ENCODE data around the gene ABCC8. TPM values are rescaled to one million over a fixed set of nuclear protein-coding genes. Genes with fewer than 3 reads are reported as not detected.
A peak's percentile ranks its signal among the peaks of the same experiment; 100 is the strongest.

Gene ABCC8
- total RNA-seq, 2 experiments from 2014 or later, result not detected

GRCh38 chr11:17513853-17514252 lies 37.2 kb upstream of the ABCC8 start:
- H3K4me1 Mint-ChIP-seq, result no peaks in the 10 kb centered on the region
- POLR2A ChIA-PET, result no interaction called here
- H3K27me3 Mint-ChIP-seq, result peaks cover 3% of the 10 kb centered on the region
- H3K27ac Mint-ChIP-seq, result no peak overlapping the region
- no peaks in the 10 kb centered on the region for H3K36me3 Mint-ChIP-seq (ENCODE audit: low read depth)
- no peak for DNase-seq
- no peak overlapping the region for H3K4me3 Mint-ChIP-seq
- no peaks in the 10 kb centered on the region for H3K9me3 Mint-ChIP-seq
- CTCF ChIA-PET, result interaction anchor here (1.1 to 2.3 kb wide), 3 partner anchors 9 to 131 kb away, joined by 4 to 5 read pairs (median 4); no protein-coding TSS in a partner anchor

- H3K27me3 Mint-ChIP-seq, result peaks cover 3% of the 10 kb centered on the region
- H3K27ac Mint-ChIP-seq, result no peak overlapping the region
- H3K4me3 Mint-ChIP-seq, result no peak overlapping the region
- no peaks in the 10 kb centered on the region for H3K9me3 Mint-ChIP-seq
- CTCF ChIA-PET, result interaction anchor here (0.7 to 1.2 kb wide), 3 partner anchors 8 to 56 kb away, joined by 3 read pairs; no protein-coding TSS in a partner anchor
- H3K4me1 Mint-ChIP-seq, result no peaks in the 10 kb centered on the region
- POLR2A ChIA-PET, result no interaction called here
- DNase-seq, result no peak
- H3K36me3 Mint-ChIP-seq (ENCODE audit: low read depth), result no peaks in the 10 kb centered on the region
Observed at GRCh38 chr11:17512101-17512500, 35.5 kb upstream of the ABCC8 start.

- Mint-ChIP-seq H3K4me1 (no peaks in the 10 kb centered on the region), H3K9me3 (no peaks in the 10 kb centered on the region), H3K27ac (no peak overlapping the region), H3K27me3 (peaks cover 3% of the 10 kb centered on the region), H3K4me3 (no peak overlapping the region), H3K36me3 (ENCODE audit: low read depth) (no peaks in the 10 kb centered on the region)
- DNase-seq, result no peak
- POLR2A ChIA-PET, result no interaction called here
- CTCF ChIA-PET, result interaction anchor here (0.7 to 1.2 kb wide), 3 partner anchors 9 to 55 kb away, joined by 3 read pairs; no protein-coding TSS in a partner anchor
Observed at GRCh38 chr11:17511571-17511970, 34.9 kb upstream of the ABCC8 start.

- Mint-ChIP-seq H3K27ac (no peak overlapping the region), H3K36me3 (ENCODE audit: low read depth) (no peaks in the 10 kb centered on the region), H3K27me3 (peaks cover 3% of the 10 kb centered on the region), H3K9me3 (no peaks in the 10 kb centered on the region), H3K4me1 (no peaks in the 10 kb centered on the region), H3K4me3 (no peak overlapping the region)
- no peak for DNase-seq
- POLR2A ChIA-PET, result no interaction called here
- CTCF ChIA-PET, result no interaction called here
Observed at GRCh38 chr11:17510507-17511206, 34.0 kb upstream of the ABCC8 start.

- no peaks in the 10 kb centered on the region for H3K36me3 Mint-ChIP-seq (ENCODE audit: low read depth)
- DNase-seq, result no peak
- H3K4me3 Mint-ChIP-seq, result no peak overlapping the region
- H3K4me1 Mint-ChIP-seq, result no peaks in the 10 kb centered on the region
- ChIA-PET CTCF (interaction anchor here (0.8 kb wide), 1 partner anchor 122 kb away, joined by 4 read pairs; no protein-coding TSS in a partner anchor), POLR2A (no interaction called here)
- no peak overlapping the region for H3K27ac Mint-ChIP-seq
- peaks cover 3% of the 10 kb centered on the region for H3K27me3 Mint-ChIP-seq
- no peaks in the 10 kb centered on the region for H3K9me3 Mint-ChIP-seq
Observed at GRCh38 chr11:17508791-17509190, 32.1 kb upstream of the ABCC8 start.

GRCh38 chr11:17508306-17508705 lies 31.7 kb upstream of the ABCC8 start:
- ChIA-PET CTCF (interaction anchor here (0.8 kb wide), 1 partner anchor 122 kb away, joined by 4 read pairs; no protein-coding TSS in a partner anchor), POLR2A (no interaction called here)
- Mint-ChIP-seq H3K27me3 (peaks cover 3% of the 10 kb centered on the region), H3K4me1 (no peaks in the 10 kb centered on the region), H3K9me3 (no peaks in the 10 kb centered on the region), H3K27ac (no peak overlapping the region), H3K36me3 (ENCODE audit: low read depth) (no peaks in the 10 kb centered on the region), H3K4me3 (no peak overlapping the region)
- no peak for DNase-seq

GRCh38 chr11:17507773-17508172 lies 31.1 kb upstream of the ABCC8 start:
- H3K4me3 Mint-ChIP-seq, result no peak overlapping the region
- no peak overlapping the region for H3K27ac Mint-ChIP-seq
- CTCF ChIA-PET, result interaction anchor here (1.0 kb wide), 1 partner anchor 20 kb away, joined by 3 read pairs; no protein-coding TSS in a partner anchor

GRCh38 chr11:17506942-17507341 lies 30.3 kb upstream of the ABCC8 start:
- no peak overlapping the region for H3K27ac Mint-ChIP-seq
- POLR2A ChIA-PET, result no interaction called here
- H3K4me1 Mint-ChIP-seq, result no peaks in the 10 kb centered on the region
- H3K4me3 Mint-ChIP-seq, result no peak overlapping the region
- DNase-seq, result no peak
- CTCF ChIA-PET, result interaction anchor here (1.0 to 1.4 kb wide), 2 partner anchors 21 to 123 kb away, joined by 3 to 5 read pairs; no protein-coding TSS in a partner anchor
- no peaks in the 10 kb centered on the region for H3K36me3 Mint-ChIP-seq (ENCODE audit: low read depth)
- H3K27me3 Mint-ChIP-seq, result peaks cover 3% of the 10 kb centered on the region
- no peaks in the 10 kb centered on the region for H3K9me3 Mint-ChIP-seq

More at GRCh38 chr11:17507773-17508172, 31.1 kb upstream of the ABCC8 start:
- Mint-ChIP-seq H3K4me1 (no peaks in the 10 kb centered on the region), H3K27me3 (peaks cover 3% of the 10 kb centered on the region), H3K36me3 (ENCODE audit: low read depth) (no peaks in the 10 kb centered on the region), H3K9me3 (no peaks in the 10 kb centered on the region)
- DNase-seq, result no peak
- POLR2A ChIA-PET, result no interaction called here

- ChIA-PET CTCF (interaction anchor here (1.1 to 1.4 kb wide), 2 partner anchors 118 to 122 kb away, joined by 3 to 5 read pairs; partner anchors contain the start of gene KCNJ11), POLR2A (no interaction called here)
- no peaks in the 10 kb centered on the region for H3K9me3 Mint-ChIP-seq
- H3K4me3 Mint-ChIP-seq, result no peak overlapping the region
- no peaks in the 10 kb centered on the region for H3K4me1 Mint-ChIP-seq
- no peaks in the 10 kb centered on the region for H3K36me3 Mint-ChIP-seq (ENCODE audit: low read depth)
- no peak overlapping the region for H3K27ac Mint-ChIP-seq
- no peak for DNase-seq
- peaks cover 3% of the 10 kb centered on the region for H3K27me3 Mint-ChIP-seq
Observed at GRCh38 chr11:17506314-17506713, 29.7 kb upstream of the ABCC8 start.

- H3K36me3 Mint-ChIP-seq (ENCODE audit: low read depth), result no peaks in the 10 kb centered on the region
- ChIA-PET CTCF (interaction anchor here (0.8 to 1.1 kb wide), 3 partner anchors 9 to 675 kb away, joined by 3 to 4 read pairs (median 3); partner anchors contain the start of gene KCNJ11), POLR2A (no interaction called here)
- H3K4me3 Mint-ChIP-seq, result no peak overlapping the region
- no peak overlapping the region for H3K27ac Mint-ChIP-seq
- no peaks in the 10 kb centered on the region for H3K9me3 Mint-ChIP-seq
- H3K27me3 Mint-ChIP-seq, result no peaks in the 10 kb centered on the region
- no peaks in the 10 kb centered on the region for H3K4me1 Mint-ChIP-seq
- no peak for DNase-seq
Observed at GRCh38 chr11:17505146-17505545, 28.5 kb upstream of the ABCC8 start.

GRCh38 chr11:17504330-17505107 lies 27.9 kb upstream of the ABCC8 start:
- no peaks in the 10 kb centered on the region for H3K27me3 Mint-ChIP-seq
- H3K27ac Mint-ChIP-seq, result no peak overlapping the region
- H3K4me3 Mint-ChIP-seq, result no peak overlapping the region
- no peaks in the 10 kb centered on the region for H3K4me1 Mint-ChIP-seq
- H3K36me3 Mint-ChIP-seq (ENCODE audit: low read depth), result no peaks in the 10 kb centered on the region
- ChIA-PET CTCF (interaction anchor here (0.7 to 0.8 kb wide), 3 partner anchors 9 to 674 kb away, joined by 3 to 4 read pairs (median 3); no protein-coding TSS in a partner anchor), POLR2A (no interaction called here)
- H3K9me3 Mint-ChIP-seq, result no peaks in the 10 kb centered on the region
- peak; percentile 85 for DNase-seq

GRCh38 chr11:17502630-17503029 lies 26.0 kb upstream of the ABCC8 start:
- CTCF ChIA-PET, result interaction anchor here (1.5 kb wide), 1 partner anchor 116 kb away, joined by 3 read pairs; no protein-coding TSS in a partner anchor
- Mint-ChIP-seq H3K27ac (no peak overlapping the region), H3K9me3 (no peaks in the 10 kb centered on the region), H3K36me3 (ENCODE audit: low read depth) (no peaks in the 10 kb centered on the region), H3K27me3 (no peaks in the 10 kb centered on the region), H3K4me1 (no peaks in the 10 kb centered on the region), H3K4me3 (no peak overlapping the region)
- no peak for DNase-seq
- POLR2A ChIA-PET, result no interaction called here

GRCh38 chr11:17500673-17501072 lies 24.0 kb upstream of the ABCC8 start:
- no peaks in the 10 kb centered on the region for H3K36me3 Mint-ChIP-seq (ENCODE audit: low read depth)
- ChIA-PET CTCF (no interaction called here), POLR2A (no interaction called here)
- peaks cover 4% of the 10 kb centered on the region for H3K27me3 Mint-ChIP-seq
- no peaks in the 10 kb centered on the region for H3K9me3 Mint-ChIP-seq
- H3K4me1 Mint-ChIP-seq, result no peaks in the 10 kb centered on the region
- H3K27ac Mint-ChIP-seq, result no peak overlapping the region
- H3K4me3 Mint-ChIP-seq, result no peak overlapping the region
- no peak for DNase-seq
